ENCODE data around the gene TNIK. TPM values are rescaled to one million over a fixed set of nuclear protein-coding genes. Genes with fewer than 3 reads are reported as not detected.

TNIK gene
- total and polyA plus RNA-seq, 2 of the 13 experiments (the other 11 are each of a cell fraction or from before 2014, with no cell fraction given): 0.15 to 0.22 TPM

- Histone ChIP-seq H3K27ac (ENCODE audit: extremely low read length, insufficient read depth, low read length) (no peak overlapping the region), H3K9me3 (ENCODE audit: low read length) (no peaks in the 10 kb centered on the region), H3K79me2 (ENCODE audit: insufficient read depth, low read length) (no peaks in the 10 kb centered on the region), H3K4me3 (replicated peaks in 1 of 3; ENCODE audit: insufficient read depth in 1 of 3, low read depth in 2 of 3, low read length in 3 of 3) (no peak overlapping the region), H3K4me2 (ENCODE audit: low read depth, low read length) (no peak overlapping the region), H3K9ac (ENCODE audit: insufficient read depth, low read depth, low read length) (no peak overlapping the region), H3K36me3 (replicated peaks in 1 of 2; ENCODE audit: control insufficient read depth in 1 of 2, insufficient read depth in 2 of 2, low read length in 2 of 2) (no peaks in the 10 kb centered on the region), H4K20me1 (ENCODE audit: insufficient read depth, low read length) (no peaks in the 10 kb centered on the region), H3K27me3 (ENCODE audit: control insufficient read depth in 1 of 2, insufficient read depth in 2 of 2, low read length in 2 of 2) (no peaks in the 10 kb centered on the region), H3K4me1 (ENCODE audit: insufficient read depth, low read length) (no peaks in the 10 kb centered on the region), H2AFZ (ENCODE audit: low read length) (no peak overlapping the region)
- no TSS peak for BruUV-seq (replicated peaks)
- DNase-seq (ENCODE audit: low spot score) (no peak), FAIRE-seq (no peak), ATAC-seq (no peak)
- ChIA-PET CTCF (ENCODE audit: low intra/inter-chr PET ratio, low total read pairs) (no interaction called here), POLR2A (no interaction called here)
- 63% methylated on average over 4 of the region's 4 CpGs for WGBS (ENCODE audit: low lambda C conversion rate)
- no peak for TF ChIP-seq ZNF3 (CRISPR knock-in tag; IDR thresholded peaks at IDR 0.05)
- TF ChIP-seq MYPOP (CRISPR knock-in tag; IDR thresholded peaks at IDR 0.05): no peak
- TF ChIP-seq ZHX2 (IDR thresholded peaks at IDR 0.05; ENCODE audit: low read depth): no peak
- no peak for TF ChIP-seq ZHX2 (CRISPR knock-in tag; IDR thresholded peaks at IDR 0.05; ENCODE audit: borderline replicate concordance)
- no peak for TF ChIP-seq NCOA2 (CRISPR knock-in tag; IDR thresholded peaks at IDR 0.05)
- TF ChIP-seq SOX13 (IDR thresholded peaks at IDR 0.05): no peak
- TF ChIP-seq SOX13 (CRISPR knock-in tag; conservative IDR thresholded peaks at IDR 0.05 in 1 of 2, IDR thresholded peaks at IDR 0.05 in 1 of 2): no peak
- TF ChIP-seq ZNF138 (CRISPR knock-in tag; IDR thresholded peaks at IDR 0.05; ENCODE audit: low read depth): no peak
- no peak for TF ChIP-seq GPN1 (CRISPR knock-in tag; IDR thresholded peaks at IDR 0.05; ENCODE audit: borderline replicate concordance)
- TF ChIP-seq TEAD3 (CRISPR knock-in tag; optimal IDR thresholded peaks at IDR 0.05; ENCODE audit: borderline replicate concordance): no peak
- TF ChIP-seq ATF1 (CRISPR knock-in tag; IDR thresholded peaks at IDR 0.05): no peak
- TF ChIP-seq RNF219 (CRISPR knock-in tag; IDR thresholded peaks at IDR 0.05): no peak
- no peak for TF ChIP-seq KAT8 (CRISPR knock-in tag; IDR thresholded peaks at IDR 0.05)
- no peak for TF ChIP-seq TIGD3 (CRISPR knock-in tag; IDR thresholded peaks at IDR 0.05; ENCODE audit: borderline replicate concordance)
- TF ChIP-seq TOE1 (CRISPR knock-in tag; IDR thresholded peaks at IDR 0.05): no peak
- intact Hi-C loops (cut with micrococcal nuclease; ENCODE audit: unreplicated experiment) (no loop called here), in situ Hi-C loops (cut with HindIII; ENCODE audit: extremely low pct_ligation_motif_present, low pct_unique_long_range_greater_than_20kb) (no loop called here)
Observed at GRCh38 chr3:171108066-171108465, 352.1 kb downstream of the TNIK start.

All from HepG2 (cell line).